ENCODE data around the gene ATE1.

DNA sequence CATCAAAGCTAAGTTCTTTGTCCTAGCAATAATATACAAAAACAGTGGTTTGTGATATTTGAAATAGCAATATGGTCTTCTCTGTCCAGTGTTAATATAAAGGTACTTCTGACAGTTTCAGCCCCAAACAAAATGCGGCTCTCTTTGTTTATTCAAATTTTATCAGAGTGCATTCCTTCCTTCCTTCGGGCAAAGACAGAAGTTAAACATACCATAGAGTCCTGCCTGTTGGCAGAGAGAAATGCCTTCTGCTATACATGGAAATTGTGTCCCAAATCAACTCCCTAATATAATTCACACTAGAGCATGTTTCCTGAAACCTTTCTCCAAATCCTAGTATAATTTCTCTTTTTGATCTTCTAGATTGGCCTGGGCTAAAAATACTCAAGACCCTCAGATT, 21.2 kb upstream of the ATE1 start:
- TF ChIP-seq, protein P1, sequence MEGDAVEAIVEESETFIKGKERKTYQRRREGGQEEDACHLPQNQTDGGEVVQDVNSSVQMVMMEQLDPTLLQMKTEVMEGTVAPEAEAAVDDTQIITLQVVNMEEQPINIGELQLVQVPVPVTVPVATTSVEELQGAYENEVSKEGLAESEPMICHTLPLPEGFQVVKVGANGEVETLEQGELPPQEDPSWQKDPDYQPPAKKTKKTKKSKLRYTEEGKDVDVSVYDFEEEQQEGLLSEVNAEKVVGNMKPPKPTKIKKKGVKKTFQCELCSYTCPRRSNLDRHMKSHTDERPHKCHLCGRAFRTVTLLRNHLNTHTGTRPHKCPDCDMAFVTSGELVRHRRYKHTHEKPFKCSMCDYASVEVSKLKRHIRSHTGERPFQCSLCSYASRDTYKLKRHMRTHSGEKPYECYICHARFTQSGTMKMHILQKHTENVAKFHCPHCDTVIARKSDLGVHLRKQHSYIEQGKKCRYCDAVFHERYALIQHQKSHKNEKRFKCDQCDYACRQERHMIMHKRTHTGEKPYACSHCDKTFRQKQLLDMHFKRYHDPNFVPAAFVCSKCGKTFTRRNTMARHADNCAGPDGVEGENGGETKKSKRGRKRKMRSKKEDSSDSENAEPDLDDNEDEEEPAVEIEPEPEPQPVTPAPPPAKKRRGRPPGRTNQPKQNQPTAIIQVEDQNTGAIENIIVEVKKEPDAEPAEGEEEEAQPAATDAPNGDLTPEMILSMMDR (IDR thresholded peaks at IDR 0.05; ENCODE audit: insufficient read depth, low read depth, low read length) = no peak
- TF ChIP-seq EZH2 (IDR thresholded peaks at IDR 0.05; ENCODE audit: insufficient read depth, low read length) = no peak
